K562 (cell line): Measurements from ENCODE around the gene ANK3. TPM values are rescaled to one million over a fixed set of nuclear protein-coding genes. Genes with fewer than 3 reads are reported as not detected.

ENCODE experiments used
- SMAD4 ChIP-seq: fragments of 250-450 bp; sonication (Bioruptor Pico); conservative IDR thresholded peaks from 2 replicates; pipeline ENCODE4 v1.8.0; 2021; ENCODE audit warnings: inconsistent platforms, mild to moderate bottlenecking, moderate library complexity
- ZC3H11A ChIP-seq: IDR thresholded peaks from 2 replicates; pipeline ENCODE4 v1.6.1; 2012; ENCODE audit warnings: low read depth, low read length, improper control_type of control experiment
- polyA plus RNA-seq, 8 experiments: library from polyadenylated mRNA; depleted of rRNA in 4 of 8; stranded (reverse) in 5 of 8; unstranded in 3 of 8; fragments of >200 nt; fragmentation: Nextera tagmentation in 2 of 8; fragmentation: Illumina TruSeq in 1 of 8; extraction: Ambion mirVana in 2 of 8; extraction: Trizol in 1 of 8; gene quantifications; 2 replicates each; pipeline versions ENCODE4 v1.2.1 to v1.2.3, GENCODE V29; 2011 to 2014; ENCODE audit warnings: inconsistent platforms in 1 of 8, missing spikeins in 1 of 8
- total RNA-seq, 7 experiments: library from RNA; depleted of rRNA in 6 of 7; stranded (reverse); fragments of >200 nt in 6 of 7; fragmentation: Illumina TruSeq in 2 of 7; extraction: Trizol in 2 of 7; gene quantifications; 2 replicates each; pipeline versions ENCODE4 v1.2.1 to v1.2.3, GENCODE V29; 2011 to 2021; ENCODE audit warnings: low replicate concordance in 1 of 7
- TF ChIP-seq, protein P1 (sequence below), 2 experiments: fragments of 450-650 bp; IDR thresholded peaks; 2 replicates each; pipeline ENCODE4 v1.6.1; 2016; ENCODE audit warnings: mild to moderate bottlenecking in 2 of 2, borderline replicate concordance in 1 of 2, low read depth in 1 of 2, moderate library complexity in 1 of 2

ANK3 gene
- total and polyA plus RNA-seq, 9 of the 15 experiments (the other 6 are each of a cell fraction or from before 2014, with no cell fraction given) = 10.0 to 32.3 (median 17.9) TPM

- TF ChIP-seq, protein P1, sequence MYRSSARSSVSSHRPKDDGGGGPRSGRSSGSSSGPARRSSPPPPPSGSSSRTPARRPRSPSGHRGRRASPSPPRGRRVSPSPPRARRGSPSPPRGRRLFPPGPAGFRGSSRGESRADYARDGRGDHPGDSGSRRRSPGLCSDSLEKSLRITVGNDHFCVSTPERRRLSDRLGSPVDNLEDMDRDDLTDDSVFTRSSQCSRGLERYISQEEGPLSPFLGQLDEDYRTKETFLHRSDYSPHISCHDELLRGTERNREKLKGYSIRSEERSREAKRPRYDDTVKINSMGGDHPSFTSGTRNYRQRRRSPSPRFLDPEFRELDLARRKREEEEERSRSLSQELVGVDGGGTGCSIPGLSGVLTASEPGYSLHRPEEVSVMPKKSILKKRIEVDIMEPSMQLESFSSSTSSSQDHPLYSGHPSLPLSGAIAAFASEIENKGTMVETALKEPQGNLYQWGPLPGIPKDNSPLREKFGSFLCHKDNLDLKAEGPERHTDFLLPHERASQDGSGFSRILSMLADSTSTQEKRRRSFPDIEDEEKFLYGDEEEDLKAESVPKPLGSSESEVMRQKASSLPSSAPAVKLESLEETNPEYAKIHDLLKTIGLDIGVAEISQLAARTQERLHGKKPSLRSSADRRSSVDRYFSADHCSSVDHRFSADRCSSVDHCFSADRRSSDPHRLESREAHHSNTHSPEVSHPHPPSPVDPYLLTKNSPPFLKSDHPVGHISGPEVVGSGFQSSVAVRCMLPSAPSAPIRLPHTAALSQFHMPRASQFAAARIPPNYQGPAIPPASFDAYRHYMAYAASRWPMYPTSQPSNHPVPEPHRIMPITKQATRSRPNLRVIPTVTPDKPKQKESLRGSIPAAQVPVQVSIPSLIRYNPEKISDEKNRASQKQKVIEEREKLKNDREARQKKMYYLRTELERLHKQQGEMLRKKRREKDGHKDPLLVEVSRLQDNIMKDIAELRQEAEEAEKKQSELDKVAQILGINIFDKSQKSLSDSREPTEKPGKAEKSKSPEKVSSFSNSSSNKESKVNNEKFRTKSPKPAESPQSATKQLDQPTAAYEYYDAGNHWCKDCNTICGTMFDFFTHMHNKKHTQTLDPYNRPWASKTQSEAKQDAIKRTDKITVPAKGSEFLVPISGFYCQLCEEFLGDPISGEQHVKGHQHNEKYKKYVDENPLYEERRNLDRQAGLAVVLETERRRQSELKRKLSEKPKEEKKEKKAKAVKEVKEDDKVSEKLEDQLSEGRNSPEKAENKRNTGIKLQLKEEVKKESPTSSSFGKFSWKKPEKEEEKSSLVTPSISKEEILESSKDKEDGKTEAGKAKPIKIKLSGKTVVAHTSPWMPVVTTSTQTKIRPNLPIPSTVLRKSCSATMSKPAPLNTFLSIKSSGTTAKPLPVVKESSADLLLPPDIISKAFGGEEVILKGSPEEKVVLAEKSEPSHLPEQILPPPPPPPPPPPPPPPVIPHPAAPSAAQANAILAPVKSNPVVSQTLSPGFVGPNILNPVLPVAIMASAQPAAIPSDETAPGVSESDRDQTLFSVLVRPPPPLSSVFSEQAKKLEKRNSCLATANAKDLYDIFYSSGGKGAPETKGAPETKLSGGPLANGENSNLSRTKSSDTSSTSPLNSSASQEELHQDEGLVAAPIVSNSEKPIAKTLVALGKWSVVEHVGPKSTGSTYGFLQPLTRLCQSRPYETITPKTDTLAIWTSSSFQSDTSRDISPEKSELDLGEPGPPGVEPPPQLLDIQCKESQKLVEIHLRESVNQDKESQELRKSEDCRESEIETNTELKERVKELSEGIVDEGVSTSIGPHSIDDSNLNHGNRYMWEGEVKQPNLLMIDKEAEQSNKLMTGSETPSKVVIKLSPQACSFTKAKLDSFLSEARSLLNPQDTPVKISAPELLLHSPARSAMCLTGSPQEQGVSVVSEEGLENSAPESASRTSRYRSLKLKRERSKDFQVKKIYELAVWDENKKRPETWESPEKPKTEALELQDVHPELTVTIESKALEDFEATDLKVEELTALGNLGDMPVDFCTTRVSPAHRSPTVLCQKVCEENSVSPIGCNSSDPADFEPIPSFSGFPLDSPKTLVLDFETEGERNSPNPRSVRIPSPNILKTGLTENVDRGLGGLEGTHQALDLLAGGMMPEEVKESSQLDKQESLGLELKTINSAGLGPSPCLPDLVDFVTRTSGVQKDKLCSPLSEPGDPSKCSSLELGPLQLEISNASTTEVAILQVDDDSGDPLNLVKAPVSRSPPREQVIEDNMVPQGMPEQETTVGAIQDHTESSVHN (IDR thresholded peaks at IDR 0.05; ENCODE audit: borderline replicate concordance in 1 of 2, low read depth in 1 of 2) = no peak
- no peak for TF ChIP-seq SMAD4 (CRISPR knock-in tag)
- no peak for TF ChIP-seq ZC3H11A
Measured at GRCh38 chr10:59985639-59986038, 404.0 kb downstream of the ANK3 start (continued).
